Measurements from ENCODE around the gene PRSS58.

PRSS58 gene, protein sequence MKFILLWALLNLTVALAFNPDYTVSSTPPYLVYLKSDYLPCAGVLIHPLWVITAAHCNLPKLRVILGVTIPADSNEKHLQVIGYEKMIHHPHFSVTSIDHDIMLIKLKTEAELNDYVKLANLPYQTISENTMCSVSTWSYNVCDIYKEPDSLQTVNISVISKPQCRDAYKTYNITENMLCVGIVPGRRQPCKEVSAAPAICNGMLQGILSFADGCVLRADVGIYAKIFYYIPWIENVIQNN

DNA sequence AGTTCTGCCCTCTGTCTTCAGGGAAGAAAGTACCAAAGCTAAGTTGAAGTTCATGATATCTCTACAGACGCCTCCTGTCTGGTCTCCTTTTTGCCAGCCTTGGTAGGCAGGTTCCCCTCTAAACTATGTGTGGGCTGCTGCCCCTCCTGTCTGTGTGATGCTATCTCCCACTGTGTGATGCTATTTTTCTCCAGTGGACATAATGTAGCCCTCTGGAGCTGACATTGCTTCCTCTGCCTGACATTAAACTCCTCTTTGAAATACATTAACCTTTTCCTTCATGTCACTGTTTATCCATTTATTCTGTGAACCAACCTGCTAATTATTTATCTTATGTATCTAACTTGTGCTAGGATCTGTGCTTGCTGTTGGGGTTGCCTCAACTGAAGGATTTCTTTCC lies at the start of gene PRSS58:
Gene PRSS58, minus strand, starts transcription at position 101 of the 400 bp plus-strand sequence. CDS start 351 bp downstream, outside the sequence.
- no peak for DNase-seq

DNA sequence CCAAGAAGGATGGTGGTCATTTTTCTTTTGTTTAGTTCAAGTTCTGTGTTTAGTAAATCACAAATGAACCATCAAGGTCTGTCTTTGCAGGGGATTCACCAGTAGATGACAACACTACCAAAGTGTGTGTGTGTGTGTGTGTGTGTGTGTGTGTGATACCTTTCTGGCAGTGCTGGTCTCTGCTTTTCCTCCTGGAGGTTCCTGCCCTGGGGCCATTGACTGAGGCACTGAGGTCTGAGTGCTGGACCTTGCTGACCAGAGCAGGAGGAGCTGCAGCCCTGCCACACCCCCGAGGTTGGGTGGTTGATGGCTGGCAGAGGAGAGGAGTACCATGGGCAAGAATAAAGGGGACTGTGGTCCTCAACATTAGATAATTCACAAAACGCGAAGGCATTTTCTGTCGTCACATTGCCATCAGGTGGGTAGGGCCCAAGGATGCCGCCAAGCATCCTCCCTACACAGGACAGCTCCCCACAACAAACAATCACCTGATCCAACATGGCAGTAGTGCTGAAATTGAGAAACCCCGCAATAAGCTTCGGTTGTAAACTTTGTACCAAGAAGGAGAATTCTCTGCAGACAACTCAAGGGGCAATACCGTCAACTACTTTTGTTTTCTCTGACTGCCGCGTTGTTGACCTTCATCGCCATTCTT lies 49.5 kb upstream of the PRSS58 start:
- no peak for DNase-seq

DNA sequence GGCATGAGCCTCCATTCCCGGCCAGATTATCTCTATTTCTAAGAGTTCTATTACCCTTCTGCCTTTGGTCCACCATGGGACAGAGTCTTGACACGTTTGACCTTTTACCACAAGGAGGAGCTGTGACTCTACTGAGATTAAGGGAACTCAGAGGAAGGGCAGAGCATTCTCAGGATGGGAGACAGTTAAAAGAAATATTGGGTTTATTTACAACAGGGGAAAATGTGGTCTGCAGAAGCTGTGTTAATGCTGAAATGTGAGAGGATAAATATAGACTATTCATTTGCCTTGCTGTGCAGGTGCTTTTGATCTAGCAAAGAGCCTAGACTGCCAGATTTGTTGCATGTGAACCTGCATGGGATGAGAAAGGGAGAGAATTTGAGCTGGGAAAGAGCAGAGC lies 45.8 kb upstream of the PRSS58 start:
- no peak for DNase-seq

DNA sequence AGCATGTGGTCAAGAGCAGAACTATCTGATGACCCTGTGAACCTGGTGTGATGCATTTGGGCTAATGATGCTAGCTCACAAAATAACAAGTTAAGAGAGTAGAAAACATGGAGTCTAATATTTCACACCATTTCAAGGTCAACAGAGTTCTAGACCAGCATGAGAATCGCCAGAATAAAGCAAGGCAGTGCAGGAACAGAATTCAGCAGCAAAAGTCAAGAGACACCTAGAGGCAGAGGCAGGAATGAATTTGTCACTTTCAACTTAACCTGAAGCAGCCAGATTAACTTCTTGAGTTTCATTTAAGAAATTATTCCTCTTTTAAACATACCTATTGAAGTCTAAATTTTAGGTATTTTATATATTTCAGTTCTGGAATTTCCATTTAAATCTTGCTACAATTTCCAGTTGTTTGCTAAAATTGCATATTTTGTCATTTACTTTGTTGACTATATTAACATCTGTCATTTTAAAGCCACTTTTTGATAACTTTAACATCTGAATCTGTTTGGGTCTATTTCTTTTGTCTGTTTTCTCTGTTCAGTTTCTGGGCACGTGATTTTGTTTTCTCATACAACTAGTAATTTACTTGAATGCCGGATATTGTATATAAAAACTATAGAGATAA lies 44.2 kb upstream of the PRSS58 start:
- DNase-seq, result no peak

DNA sequence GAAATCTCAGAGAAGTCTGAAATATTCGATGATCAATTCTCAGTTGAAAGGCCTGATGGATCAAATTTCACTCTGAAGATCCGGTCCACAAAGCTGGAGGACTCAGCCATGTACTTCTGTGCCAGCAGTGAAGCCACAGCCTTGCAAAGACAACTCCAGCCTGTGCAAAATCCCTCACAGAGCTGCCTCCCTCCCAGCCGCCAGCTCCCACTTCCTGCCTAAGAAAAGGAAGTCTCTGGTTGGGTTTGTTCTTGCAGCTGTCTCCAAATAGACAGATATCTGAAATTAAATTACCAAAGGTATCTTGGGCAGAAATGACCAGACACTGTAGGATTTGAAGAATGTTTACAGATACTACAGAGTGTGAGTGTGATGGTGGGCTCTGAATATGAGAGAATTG lies 43.4 kb upstream of the PRSS58 start:
- no peak for DNase-seq

DNA sequence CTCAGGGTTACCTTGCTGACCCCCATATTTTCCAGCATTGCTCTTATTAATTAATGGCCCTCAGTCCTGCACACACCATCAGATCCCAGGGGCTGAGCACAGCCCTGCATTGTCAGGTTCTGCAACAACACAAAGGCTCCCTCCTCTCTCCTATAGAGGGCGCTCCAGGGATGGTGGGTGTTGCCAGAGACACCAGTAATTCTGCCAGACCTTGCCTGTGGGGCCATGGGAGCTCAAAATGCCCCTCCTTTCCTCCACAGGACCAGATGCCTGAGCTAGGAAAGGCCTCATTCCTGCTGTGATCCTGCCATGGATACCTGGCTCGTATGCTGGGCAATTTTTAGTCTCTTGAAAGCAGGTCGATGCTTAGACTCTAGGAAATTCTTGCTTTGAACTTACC lies 42.8 kb upstream of the PRSS58 start:
- no peak for DNase-seq

DNA sequence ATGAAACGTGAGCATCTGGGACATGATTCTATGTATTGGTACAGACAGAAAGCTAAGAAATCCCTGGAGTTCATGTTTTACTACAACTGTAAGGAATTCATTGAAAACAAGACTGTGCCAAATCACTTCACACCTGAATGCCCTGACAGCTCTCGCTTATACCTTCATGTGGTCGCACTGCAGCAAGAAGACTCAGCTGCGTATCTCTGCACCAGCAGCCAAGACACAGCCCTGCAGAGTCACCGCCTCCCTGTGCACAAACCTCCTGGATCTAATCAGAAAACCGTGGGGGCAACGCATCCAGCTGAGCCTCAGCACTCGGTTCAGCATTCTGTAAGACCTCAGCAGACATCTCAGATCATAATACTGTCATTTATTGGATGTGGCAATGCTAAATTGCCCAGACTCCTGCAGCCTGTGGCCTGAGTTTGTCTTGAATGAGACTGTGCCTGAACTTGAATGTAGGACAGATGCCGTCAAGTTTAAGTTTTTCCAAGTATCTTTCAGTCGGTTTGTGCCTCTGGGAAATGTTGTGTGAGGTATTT lies 41.5 kb upstream of the PRSS58 start:
- no peak for DNase-seq

DNA sequence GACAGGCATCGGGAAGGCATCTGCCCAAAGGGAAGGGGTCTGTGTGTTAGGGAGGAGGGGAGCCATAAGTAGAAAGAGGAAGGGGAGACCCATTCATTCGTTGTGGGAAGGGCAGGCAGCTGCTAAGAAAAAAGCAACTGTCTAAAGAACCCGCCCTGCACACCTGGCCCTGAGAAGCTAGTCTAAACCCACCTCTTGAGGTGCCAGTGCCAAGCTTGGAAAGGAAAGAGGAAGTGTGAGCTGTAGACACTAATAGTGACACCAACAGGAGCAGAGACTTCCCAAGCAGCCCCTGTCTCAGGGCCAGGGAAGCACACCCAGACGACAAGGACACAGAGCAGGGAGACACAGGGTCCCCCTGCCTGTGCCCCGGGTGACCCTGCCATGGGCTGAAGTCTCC lies 40.8 kb upstream of the PRSS58 start:
- no peak for DNase-seq

DNA sequence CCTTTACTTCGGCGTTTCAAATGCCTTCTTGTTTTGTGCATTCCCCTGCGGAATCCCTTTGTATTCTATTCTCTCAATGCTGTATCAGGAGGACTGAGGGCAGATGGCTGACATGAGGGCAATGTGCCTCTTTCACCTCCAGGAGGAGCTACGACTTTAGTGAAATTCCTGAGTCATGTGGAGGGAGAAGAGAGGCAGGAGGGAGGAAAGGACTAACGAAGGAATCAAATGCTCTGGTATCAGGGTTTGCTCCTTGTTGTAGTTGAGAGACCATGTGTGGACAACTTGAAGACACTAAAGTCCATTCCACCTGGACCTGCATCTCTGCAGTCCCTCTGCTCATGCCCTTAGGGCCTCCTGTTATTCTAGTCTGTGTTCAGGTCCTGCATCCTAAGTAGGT lies 40.2 kb upstream of the PRSS58 start:
- no peak for DNase-seq

DNA sequence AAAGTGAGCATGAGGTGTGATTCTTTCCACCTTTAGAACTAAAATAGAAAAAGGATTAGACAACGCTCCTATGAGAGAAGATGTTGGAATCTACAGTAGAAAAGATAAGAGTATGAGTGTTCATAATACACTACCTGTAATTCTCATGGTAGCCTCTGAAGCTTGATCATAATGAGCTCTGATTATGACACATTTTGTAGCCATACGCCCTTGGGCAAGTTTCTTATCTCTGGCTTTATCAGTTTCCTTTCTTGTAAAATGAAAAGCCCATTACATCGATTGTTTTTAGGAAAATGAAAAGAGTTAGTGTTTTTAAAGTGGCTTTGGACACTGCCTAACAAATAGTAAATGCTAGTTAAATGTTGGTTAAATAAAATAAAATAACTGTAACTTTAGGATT lies 22.4 kb upstream of the PRSS58 start:
- no peak for DNase-seq

DNA sequence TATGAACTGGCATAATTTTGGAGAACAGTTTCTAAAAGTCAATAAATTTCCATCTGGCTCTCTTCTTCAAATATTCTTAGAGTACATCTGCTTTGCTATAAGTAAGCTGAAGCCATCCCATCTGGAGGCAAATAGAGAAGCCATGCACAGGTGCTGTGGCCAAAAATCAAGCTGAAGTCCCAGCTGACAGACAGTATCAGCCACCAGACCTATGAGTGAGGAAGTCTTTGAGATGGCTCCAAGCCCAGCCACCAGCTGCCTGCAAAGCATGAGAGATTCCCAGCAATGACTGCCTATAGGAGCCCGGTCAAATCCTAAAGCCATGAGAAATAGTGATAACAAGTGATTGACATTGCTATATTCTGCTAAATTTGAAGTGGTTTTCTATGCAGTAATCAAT lies 21.7 kb upstream of the PRSS58 start:
- DNase-seq, result no peak

DNA sequence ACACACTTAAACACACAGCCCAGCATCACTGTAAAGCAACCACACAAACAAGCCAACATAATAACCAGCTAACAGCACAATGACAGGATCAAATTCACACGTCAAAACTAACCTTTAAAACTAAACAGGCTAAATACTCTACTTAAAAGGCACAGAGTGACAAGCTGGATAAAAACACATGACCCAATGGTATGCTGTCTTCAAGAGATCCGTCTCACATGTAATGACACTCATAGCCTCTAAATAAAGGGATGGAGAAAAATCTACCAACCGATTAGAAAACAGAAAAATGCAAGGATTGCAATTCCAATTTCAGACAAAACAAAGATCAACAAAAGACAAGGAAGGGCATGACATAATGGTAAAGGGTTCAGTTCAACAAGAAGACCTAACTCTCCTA lies 17.2 kb upstream of the PRSS58 start:
- DNase-seq, result no peak

DNA sequence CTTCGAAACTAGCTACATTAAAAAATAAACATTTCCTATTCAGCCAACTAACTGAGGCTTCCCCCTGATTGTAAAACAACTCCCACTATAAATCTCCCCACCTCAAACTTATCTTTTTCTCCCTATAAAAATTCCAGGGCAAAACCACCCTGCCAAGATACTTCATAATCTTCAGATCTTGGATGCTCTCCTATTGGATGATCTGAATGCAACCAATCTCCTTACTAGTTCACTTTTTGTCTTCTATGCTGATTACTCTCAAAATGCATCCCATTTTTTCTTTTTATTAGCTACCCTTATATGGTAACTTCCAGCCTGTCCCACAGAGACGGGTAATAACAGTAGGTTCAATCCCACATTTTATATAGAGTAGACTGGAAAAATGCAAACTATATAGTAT lies 15.0 kb upstream of the PRSS58 start:
- DNase-seq, result no peak

DNA sequence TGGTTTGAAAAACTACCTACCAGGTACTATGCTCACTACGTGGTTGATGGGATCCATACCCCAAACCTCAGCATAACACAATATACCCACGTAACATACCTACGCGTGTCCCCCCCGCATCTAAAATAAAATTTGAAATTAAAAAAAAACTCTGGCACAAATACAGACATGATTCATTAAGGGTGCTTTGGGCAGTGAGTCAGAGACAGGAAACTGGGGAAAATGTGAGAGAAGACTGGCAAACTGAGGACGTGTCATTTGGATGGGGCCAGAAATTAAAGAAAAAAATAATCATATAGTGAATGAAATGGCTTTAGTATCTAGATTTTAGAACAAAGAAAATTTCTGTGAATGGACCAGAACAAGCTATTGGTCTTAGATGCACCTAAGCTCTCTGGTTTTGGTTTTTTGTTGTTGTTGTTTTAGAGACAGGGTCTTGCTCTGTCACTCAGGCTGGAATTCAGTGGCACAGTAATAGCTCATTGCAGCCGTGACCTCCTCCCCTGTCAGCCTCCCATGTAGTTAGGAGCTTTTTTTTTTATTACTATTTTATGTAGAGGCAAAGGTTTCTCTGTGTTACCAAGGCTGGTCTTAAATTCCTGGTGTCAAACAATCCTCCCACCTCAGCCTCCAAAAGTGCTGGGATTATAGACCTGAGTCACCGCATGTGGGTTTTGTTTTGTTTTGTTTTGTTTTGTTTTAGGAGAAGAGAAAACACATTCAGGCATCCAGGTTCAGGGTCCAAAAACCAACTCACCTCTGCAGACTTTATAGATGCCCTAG lies 5.9 kb upstream of the PRSS58 start:
- peak; percentile 4 for DNase-seq

DNA sequence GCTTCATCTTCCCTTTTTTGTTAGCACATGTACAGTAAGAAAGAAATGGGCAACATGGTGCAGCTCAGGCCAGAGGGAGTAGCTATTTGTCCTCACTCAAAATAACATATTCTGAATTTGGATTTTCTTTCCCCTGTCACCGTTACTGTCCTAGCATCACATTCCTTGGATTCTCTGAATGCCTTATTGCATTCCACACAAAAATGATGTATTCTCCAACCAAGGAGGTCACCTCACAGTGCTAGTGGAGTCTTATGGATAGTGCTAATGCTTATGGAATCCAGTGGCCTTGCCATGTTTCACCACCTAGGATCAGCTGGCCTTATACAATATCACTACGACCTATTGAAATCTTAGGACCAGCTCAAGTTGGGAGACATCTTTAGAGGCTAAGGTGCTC lies 7.2 kb downstream of the PRSS58 start:
- DNase-seq, result no peak

DNA sequence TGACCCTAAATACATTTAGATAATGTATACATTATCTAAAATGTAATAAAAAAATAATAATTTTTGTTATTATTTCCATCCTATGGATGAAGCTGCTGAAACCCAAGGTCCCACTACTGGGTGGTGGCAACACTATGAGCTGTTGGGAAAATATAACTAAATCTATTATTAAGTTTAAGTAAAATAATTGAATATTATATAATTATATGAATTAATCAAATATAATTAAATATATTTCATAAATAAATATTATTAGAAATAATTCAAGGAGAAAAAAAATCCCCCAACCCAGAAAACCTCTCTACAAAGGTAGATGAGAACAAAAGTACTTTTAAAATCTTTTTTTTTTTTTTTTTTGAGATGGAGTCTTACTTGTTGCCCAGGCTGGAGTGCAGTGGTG lies 7.9 kb downstream of the PRSS58 start:
- DNase-seq, result no peak

DNA sequence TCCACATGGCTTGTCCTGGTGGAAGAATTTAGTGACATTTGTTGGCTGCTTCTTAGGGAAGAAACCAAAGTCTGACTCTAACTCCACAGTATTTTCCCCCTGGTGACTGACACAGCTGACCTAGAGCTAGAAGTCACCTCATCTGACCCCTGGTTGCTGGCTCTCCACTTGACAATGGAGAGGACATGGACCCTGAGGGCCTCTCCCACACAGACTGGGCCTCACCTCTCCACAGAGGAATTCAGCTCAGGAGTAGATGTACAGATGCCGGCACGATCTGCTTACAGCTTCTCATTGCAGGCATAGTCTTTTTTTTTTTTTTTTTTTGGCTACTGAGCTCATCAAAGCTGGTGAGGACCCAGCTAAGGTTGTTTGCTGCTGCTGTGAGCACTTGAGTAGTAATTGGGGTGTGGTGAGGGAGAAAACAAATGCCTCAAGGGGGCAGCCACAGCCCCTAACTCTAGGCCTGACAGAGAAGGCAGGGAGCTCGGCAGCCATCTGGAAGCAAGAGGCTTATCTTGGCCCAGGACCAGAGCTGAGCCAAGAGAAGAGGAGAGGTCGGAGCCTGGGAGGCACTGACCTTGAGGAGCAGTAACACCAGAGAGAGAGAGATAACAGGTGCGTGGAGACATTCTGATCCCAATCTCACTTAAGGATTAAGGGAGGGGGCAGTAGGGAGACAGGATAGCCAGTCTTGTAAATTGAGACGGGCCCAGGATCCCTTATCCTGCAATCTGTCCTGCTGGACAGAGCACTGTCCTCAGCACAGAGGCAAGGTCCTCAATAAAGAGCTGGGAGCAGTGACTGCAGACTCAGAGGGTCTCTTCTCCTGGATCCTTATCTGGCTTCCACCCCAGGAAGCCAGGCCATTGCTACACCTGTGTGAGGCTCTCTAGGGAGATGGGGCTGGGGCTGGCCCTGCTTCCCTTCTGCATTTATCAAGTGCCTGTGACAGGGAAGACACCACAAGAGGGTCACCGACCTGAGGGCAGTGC lies 9.4 kb downstream of the PRSS58 start:
- DNase-seq, result no peak

DNA sequence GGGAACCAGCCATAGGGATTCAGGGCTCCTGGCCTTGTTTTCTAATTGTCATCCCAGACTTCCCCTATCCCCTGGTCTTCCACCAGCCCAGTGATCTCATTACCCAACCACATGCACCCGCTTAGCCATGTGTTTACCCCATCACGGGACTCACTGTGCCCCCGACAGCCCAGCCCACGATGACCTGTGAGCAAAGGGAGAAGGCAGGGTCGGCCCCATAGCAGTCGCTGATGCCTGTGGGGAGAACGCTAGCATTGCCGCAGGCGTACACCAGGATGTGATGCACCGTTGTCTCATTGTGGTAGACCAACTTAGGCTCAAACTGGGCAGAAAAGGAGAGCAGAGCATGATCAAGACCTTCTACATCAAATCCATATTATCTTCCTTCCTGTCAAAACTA lies 14.0 kb downstream of the PRSS58 start:
- DNase-seq, result no peak

DNA sequence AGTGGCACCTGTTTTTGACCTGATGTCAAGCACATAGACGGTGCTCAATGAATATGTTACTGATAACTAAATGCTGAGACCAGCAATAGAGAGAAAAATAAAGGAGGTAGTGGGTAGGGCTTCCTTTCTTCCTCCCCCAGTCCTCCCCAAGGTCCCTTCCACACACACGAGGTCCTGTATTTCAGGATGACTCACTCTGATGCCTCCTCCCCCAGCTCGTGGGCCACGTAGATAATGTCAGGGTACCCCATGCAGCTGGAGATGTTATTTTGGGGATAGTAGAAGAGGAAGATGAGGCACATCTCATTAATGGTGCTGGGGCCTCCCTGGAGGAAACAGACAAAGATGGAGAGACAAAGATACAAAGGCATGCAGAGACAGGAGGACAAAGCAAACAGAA lies 17.3 kb downstream of the PRSS58 start:
- no peak for DNase-seq

DNA sequence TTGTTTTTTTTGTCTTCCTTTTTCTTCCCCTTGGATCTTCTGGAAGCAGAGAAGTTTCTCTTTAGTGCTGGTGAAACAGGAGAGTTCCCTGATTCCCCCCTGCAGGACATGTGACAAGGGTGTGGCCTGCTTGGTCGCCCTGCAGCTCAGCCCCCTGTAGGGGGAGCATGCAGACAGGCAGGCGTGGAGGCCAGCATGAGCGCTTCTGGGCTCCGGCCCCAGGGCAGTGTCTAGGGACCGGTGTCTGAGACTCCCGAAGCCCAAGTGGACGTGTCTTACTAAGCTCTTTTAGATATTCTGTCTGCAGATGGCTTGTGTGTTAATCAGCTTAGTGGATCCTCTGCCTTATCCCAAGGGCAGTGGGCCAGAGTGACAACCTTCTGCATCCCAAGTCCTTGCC lies 26.1 kb downstream of the PRSS58 start:
- no peak for DNase-seq

DNA sequence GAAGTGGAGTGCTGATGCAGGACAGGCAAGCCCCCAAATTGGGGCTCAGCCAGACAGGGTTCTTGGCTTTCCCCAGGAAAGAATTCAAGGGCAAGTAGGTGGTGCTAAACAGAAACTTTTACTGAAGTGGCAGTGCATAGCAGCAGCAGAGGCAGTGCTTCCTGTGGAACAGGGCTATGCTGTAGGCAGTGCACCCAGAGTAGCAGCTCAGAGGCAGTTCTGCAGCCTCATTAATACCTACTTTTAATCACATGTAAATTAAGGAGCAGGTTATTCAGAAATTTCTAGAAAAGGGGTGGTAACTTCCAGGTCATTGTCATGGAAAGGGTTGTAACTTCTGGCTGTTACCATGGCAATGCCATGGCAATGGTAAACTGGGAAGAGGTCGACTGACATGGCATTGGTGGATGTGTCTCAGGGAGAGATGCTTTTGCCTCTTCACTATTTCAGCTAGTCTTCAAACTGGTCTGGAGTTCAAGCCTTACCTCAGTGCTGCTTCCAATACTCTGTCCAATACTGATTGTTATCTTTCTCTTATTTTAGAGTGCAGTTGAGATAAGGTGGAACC lies 29.2 kb downstream of the PRSS58 start:
- DNase-seq, result no peak
